GM12878 (cell line): Measurements from ENCODE around the gene IFNLR1. TPM values are rescaled to one million over a fixed set of nuclear protein-coding genes. Genes with fewer than 3 reads are reported as not detected.

ENCODE experiments used
- ATAC-seq: fragments of 200-7000 bp; cut with Tn5 transposase; 3 replicates; pipeline ENCODE4 v1.9.1; 2020; ENCODE audit warnings: mild to moderate bottlenecking, moderate library complexity
- BruUV-seq: library from RNA; stranded (reverse); fragments of 400-500 nt; replicated peaks from 2 replicates; lab custom pipeline; 2021; lab: Mats Ljungman, UMichigan
- CTCF ChIA-PET: fragments of 300-600 bp; sonication (Branson Sonifier 250); formaldehyde crosslinking; extraction: SDS; loops from one replicate; lab custom pipeline; 2021; ENCODE audit warnings: inconsistent platforms; lab: Yijun Ruan, JAX
- POLR2A ChIA-PET: fragments of 350-600 bp; formaldehyde crosslinking; extraction: SDS; loops from one replicate; lab custom pipeline; 2021; ENCODE audit warnings: inconsistent platforms; lab: Charles Lee
- RAD21 ChIA-PET: fragments of 300-600 bp; sonication (Branson Sonifier 250); formaldehyde crosslinking; loops from one replicate; lab custom pipeline; 2023; ENCODE audit warnings: antibody characterized with exemption; ENCODE audit not compliant: unreplicated experiment; lab: Charles Lee
- SMC1A ChIA-PET: fragments of 300-600 bp; sonication (Branson Sonifier 250); formaldehyde crosslinking; loops from one replicate; lab custom pipeline; 2023; ENCODE audit not compliant: unreplicated experiment, uncharacterized antibody; lab: Charles Lee
- DNase-seq: peaks from one replicate; pipeline ENCODE4 v3.0.0-alpha.2; 2011; ENCODE audit warnings: low read depth, low spot score
- FAIRE-seq: peaks from 3 replicates; lab custom pipeline; 2011; peaks lifted over from hg19 to GRCh38; lab: Jason Lieb, UNC
- H2AFZ ChIP-seq: 2 replicates; pipeline ENCODE4 v1.6.0; 2011; ENCODE audit warnings: low read depth, low read length, control low read depth; ENCODE audit not compliant: control insufficient read depth
- H3K27ac ChIP-seq: 2 replicates; pipeline ENCODE4 v1.5.1; 2011; ENCODE audit warnings: control low read depth; ENCODE audit not compliant: control insufficient read depth, insufficient read depth
- H3K27me3 ChIP-seq, 2 experiments: replicated peaks in 1 of 2; 2 replicates each; pipeline versions ENCODE4 v1.6.0 to v1.6.1; 2011; ENCODE audit warnings: low read length in 1 of 2; ENCODE audit not compliant: control insufficient read depth in 2 of 2, insufficient read depth in 2 of 2
- H3K36me3 ChIP-seq, 2 experiments: 2 replicates each; pipeline ENCODE4 v1.5.1; 2011; ENCODE audit warnings: low read length in 1 of 2; ENCODE audit not compliant: control insufficient read depth in 2 of 2, insufficient read depth in 2 of 2
- H3K4me1 ChIP-seq: 2 replicates; pipeline ENCODE4 v1.6.1; 2011; ENCODE audit warnings: mild to moderate bottlenecking, low read length, moderate library complexity, mixed read lengths; ENCODE audit not compliant: control insufficient read depth, insufficient read depth
- H3K4me2 ChIP-seq: 2 replicates; pipeline ENCODE4 v1.6.0; 2011; ENCODE audit warnings: control low read depth; ENCODE audit not compliant: control insufficient read depth, insufficient read depth
- H3K4me3 ChIP-seq: fragments of 200-600 bp; sonication (generic); 2 replicates; pipeline ENCODE4 v1.5.1; 2016
- H3K79me2 ChIP-seq: 2 replicates; pipeline ENCODE4 v1.6.0; 2011; ENCODE audit warnings: low read length; ENCODE audit not compliant: control insufficient read depth, insufficient read depth
- H3K9ac ChIP-seq: 2 replicates; pipeline ENCODE4 v1.8.0; 2011; ENCODE audit warnings: low read length, control low read depth, mixed read lengths; ENCODE audit not compliant: control insufficient read depth, insufficient read depth
- H3K9me3 ChIP-seq: replicated peaks from 3 replicates; pipeline ENCODE4 v1.5.1; 2011; ENCODE audit warnings: mild to moderate bottlenecking, low read length; ENCODE audit not compliant: control insufficient read depth, insufficient read depth
- H4K20me1 ChIP-seq: 2 replicates; pipeline ENCODE4 v1.6.0; 2011; ENCODE audit not compliant: control insufficient read depth, insufficient read depth
- BCL3 ChIP-seq: IDR thresholded peaks from 2 replicates; pipeline ENCODE4 v1.6.1; 2011; ENCODE audit warnings: borderline replicate concordance, low read depth, mild to moderate bottlenecking, moderate library complexity, low read length; ENCODE audit not compliant: insufficient read depth, poor library complexity, severe bottlenecking
- EZH2 ChIP-seq: IDR thresholded peaks from 2 replicates; pipeline ENCODE4 v1.6.1; 2012; ENCODE audit warnings: low read depth, mild to moderate bottlenecking, control low read depth, inconsistent platforms, low read length, borderline replicate concordance; ENCODE audit not compliant: control insufficient read depth
- IKZF1 ChIP-seq: fragments of 450-650 bp; conservative IDR thresholded peaks from 2 replicates; pipeline ENCODE4 v1.6.1; 2017; ENCODE audit warnings: antibody characterized with exemption, mild to moderate bottlenecking
- NFIC ChIP-seq: IDR thresholded peaks from 2 replicates; pipeline ENCODE4 v1.6.1; 2012; ENCODE audit warnings: low read depth, mild to moderate bottlenecking, inconsistent platforms, low read length, moderate library complexity
- NFYA ChIP-seq: IDR thresholded peaks from 2 replicates; pipeline ENCODE4 v1.6.1; 2011; ENCODE audit warnings: low read depth, mild to moderate bottlenecking, low read length, improper control_type of control experiment, borderline replicate concordance
- POLR2A ChIP-seq: IDR thresholded peaks from 2 replicates; pipeline ENCODE4 v1.6.1; 2011; ENCODE audit warnings: low read depth, mild to moderate bottlenecking, low read length
- POLR2AphosphoS5 ChIP-seq: IDR thresholded peaks from 2 replicates; pipeline ENCODE4 v1.6.1; 2011; ENCODE audit warnings: mild to moderate bottlenecking, low read length, inconsistent platforms
- ZBTB33 ChIP-seq: fragments of 450-650 bp; IDR thresholded peaks from 2 replicates; pipeline ENCODE4 v1.6.1; 2017; ENCODE audit warnings: mild to moderate bottlenecking
- WGBS: methylation state at CpG from one replicate; pipeline ENCODE4 v1.1.6; 2016; ENCODE audit warnings: low lambda C conversion rate; ENCODE audit not compliant: insufficient replicate concordance, insufficient coverage; ENCODE audit errors: missing lambda C conversion rate; 5-methylcytosine and 5-hydroxymethylcytosine counted together
- in situ Hi-C: fragments of 300-500 bp; cut with MboI; formaldehyde crosslinking; loops from 9 replicates; pipeline ENCODE4 v1.14.3; 2018; ENCODE audit warnings: mixed read lengths
- intact Hi-C: fragments of 100-400 bp; cut with micrococcal nuclease; formaldehyde crosslinking; loops from one replicate; pipeline ENCODE4 v1.14.2; 2022; ENCODE audit not compliant: unreplicated experiment
- polyA plus RNA-seq, 11 experiments: library from polyadenylated mRNA; depleted of rRNA in 4 of 11; unstranded in 6 of 11; stranded (reverse) in 5 of 11; fragments of >200 nt; fragmentation: Nextera tagmentation in 4 of 11; fragmentation: Illumina TruSeq in 1 of 11; extraction: Ambion mirVana in 4 of 11; extraction: Trizol in 1 of 11; gene quantifications; 1 replicate in 1 of 11; 2 replicates in 10 of 11; pipeline versions ENCODE4 v1.2.1 to v1.2.3, GENCODE V29; 2011 to 2016; ENCODE audit warnings: inconsistent platforms in 2 of 11, missing spikeins in 2 of 11, low read depth in 1 of 11
- total RNA-seq, 4 experiments: library from RNA; depleted of rRNA in 3 of 4; stranded (reverse); fragments of >200 nt in 3 of 4; fragmentation: Illumina TruSeq in 1 of 4; extraction: Trizol in 1 of 4; gene quantifications; 2 replicates each; pipeline versions ENCODE4 v1.2.1 to v1.2.3, GENCODE V29; 2013 to 2021
- TF ChIP-seq, protein P1 (sequence below): fragments of 450-650 bp; IDR thresholded peaks from 2 replicates; pipeline ENCODE4 v1.6.1; 2016; ENCODE audit warnings: mild to moderate bottlenecking

Gene IFNLR1
- total and polyA plus RNA-seq, 10 of the 15 experiments (the other 5 are each of a cell fraction or from before 2014, with no cell fraction given) = 0.31 to 5.6 (median 3.9) TPM

DNA sequence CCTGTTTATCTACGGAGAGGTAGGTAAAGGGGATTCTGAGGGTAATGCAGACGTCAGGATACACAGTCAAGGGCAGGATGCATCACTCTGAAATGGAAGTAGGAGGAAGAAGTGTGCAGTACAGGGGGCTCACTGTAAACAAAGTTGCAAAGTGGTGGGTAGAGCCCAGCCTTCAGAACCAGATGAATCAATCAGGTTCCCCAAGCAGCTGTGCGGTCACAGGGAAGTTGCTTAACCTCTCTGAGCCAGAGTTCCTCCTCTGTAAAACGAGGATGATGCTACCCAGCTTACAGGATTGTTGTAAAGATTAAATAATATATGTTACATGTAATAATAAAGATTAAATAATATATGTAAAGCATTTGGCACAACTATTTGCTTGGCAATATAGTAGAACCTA lies 61.6 kb downstream of the IFNLR1 start:
- WGBS = 23% methylated on average over 4 of the region's 4 CpGs
- Histone ChIP-seq H3K27me3 (no peaks in the 10 kb centered on the region; a peak in 2 of 4 replicates), H3K4me2 (no peak overlapping the region), H3K27ac (no peak overlapping the region), H3K9me3 (peaks cover 5% of the 10 kb centered on the region; the same call in 2 of the 3 replicates), H3K79me2 (no peaks in the 10 kb centered on the region), H3K4me1 (no peaks in the 10 kb centered on the region; the same call in 1 of the 2 replicates), H3K4me3 (no peak overlapping the region), H3K36me3 (no peaks in the 10 kb centered on the region), H3K9ac (no peak overlapping the region), H4K20me1 (no peaks in the 10 kb centered on the region), H2AFZ (no peak overlapping the region)
- intact Hi-C loops (no loop called here), in situ Hi-C loops (loop anchor here (5.0 kb wide), 1 partner anchor 52 kb away; no protein-coding TSS in a partner anchor)
- no peak for ATAC-seq
- no peak for FAIRE-seq
- TF ChIP-seq EZH2 (no peak), ZBTB33 (no peak), BCL3 (no peak), NFYA (no peak), POLR2AphosphoS5 (no peak), NFIC (no peak), POLR2A (no peak), IKZF1 (no peak)
- TF ChIP-seq, protein P1, sequence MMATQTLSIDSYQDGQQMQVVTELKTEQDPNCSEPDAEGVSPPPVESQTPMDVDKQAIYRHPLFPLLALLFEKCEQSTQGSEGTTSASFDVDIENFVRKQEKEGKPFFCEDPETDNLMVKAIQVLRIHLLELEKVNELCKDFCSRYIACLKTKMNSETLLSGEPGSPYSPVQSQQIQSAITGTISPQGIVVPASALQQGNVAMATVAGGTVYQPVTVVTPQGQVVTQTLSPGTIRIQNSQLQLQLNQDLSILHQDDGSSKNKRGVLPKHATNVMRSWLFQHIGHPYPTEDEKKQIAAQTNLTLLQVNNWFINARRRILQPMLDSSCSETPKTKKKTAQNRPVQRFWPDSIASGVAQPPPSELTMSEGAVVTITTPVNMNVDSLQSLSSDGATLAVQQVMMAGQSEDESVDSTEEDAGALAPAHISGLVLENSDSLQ = no peak
- ChIA-PET SMC1A (no interaction called here), POLR2A (no interaction called here), CTCF (interaction anchor here (1.4 kb wide), 1 partner anchor 73 kb away, joined by 4 read pairs; no protein-coding TSS in a partner anchor), RAD21 (no interaction called here)
- DNase-seq = no peak
- no TSS peak for BruUV-seq
